HFFc6 (cell line): ENCODE measurements around the gene FOXK1. TPM values are rescaled to one million over a fixed set of nuclear protein-coding genes. Genes with fewer than 3 reads are reported as not detected.
A peak's percentile ranks its signal among the peaks of the same experiment; 100 is the strongest.

ENCODE experiments used
- DNase-seq: peaks from one replicate; pipeline ENCODE4 v3.0.0-alpha.2; 2018
- H3K27ac Mint-ChIP-seq: 2 replicates; pipeline ENCODE4 v1.8.0; 2020; ENCODE audit warnings: mild to moderate bottlenecking, mixed read lengths
- H3K27me3 Mint-ChIP-seq: 2 replicates; pipeline ENCODE4 v1.8.0; 2021; ENCODE audit warnings: mild to moderate bottlenecking, moderate library complexity, mixed read lengths; ENCODE audit not compliant: insufficient read depth
- H3K36me3 Mint-ChIP-seq: 2 replicates; pipeline ENCODE4 v1.8.0; 2021; ENCODE audit warnings: low read depth, mixed read lengths
- H3K4me1 Mint-ChIP-seq: 2 replicates; pipeline ENCODE4 v1.8.0; 2020; ENCODE audit warnings: low read depth, mixed read lengths
- H3K4me3 Mint-ChIP-seq: 2 replicates; pipeline ENCODE4 v1.8.0; 2020; ENCODE audit warnings: mild to moderate bottlenecking, moderate library complexity, mixed read lengths
- H3K9me3 Mint-ChIP-seq: 2 replicates; pipeline ENCODE4 v1.8.0; 2020; ENCODE audit warnings: mild to moderate bottlenecking, mixed read lengths
- CTCF ChIP-seq: fragments of 200-600 bp; sonication (generic); IDR thresholded peaks from 2 replicates; pipeline ENCODE4 v1.5.0; 2021; ENCODE audit warnings: antibody characterized with exemption, mild to moderate bottlenecking
- total RNA-seq, 6 experiments: library from RNA; stranded (reverse); fragmentation: NEBNext Ultra II Directional; extraction: Animal tissue kit (Norgen Biotek cat#: 25700); gene quantifications; 2 replicates in 1 of 6; 3 replicates in 5 of 6; pipeline ENCODE4 v1.2.3, GENCODE V29; 2021

Gene FOXK1
- total RNA-seq, 6 experiments from 2014 or later = 33.8 to 39.4 (median 36.2) TPM

GRCh38 chr7:4714767-4715409 lies 32.8 kb downstream of the FOXK1 start:
- H3K4me3 Mint-ChIP-seq = no peak overlapping the region; the same call in 1 of the 2 replicates
- H3K4me1 Mint-ChIP-seq = peaks cover 34% of the 10 kb centered on the region
- no peak overlapping the region for H3K27ac Mint-ChIP-seq
- H3K9me3 Mint-ChIP-seq = no peaks in the 10 kb centered on the region
- no peak for TF ChIP-seq CTCF
- H3K27me3 Mint-ChIP-seq = peaks cover 4% of the 10 kb centered on the region
- DNase-seq = no peak
- H3K36me3 Mint-ChIP-seq = peaks cover 39% of the 10 kb centered on the region

GRCh38 chr7:4715410-4715776 lies 33.3 kb downstream of the FOXK1 start:
- H3K4me1 Mint-ChIP-seq = peaks cover 37% of the 10 kb centered on the region
- H3K4me3 Mint-ChIP-seq = no peak overlapping the region
- H3K27me3 Mint-ChIP-seq = peaks cover 4% of the 10 kb centered on the region
- no peak for TF ChIP-seq CTCF
- DNase-seq = no peak
- no peaks in the 10 kb centered on the region for H3K9me3 Mint-ChIP-seq
- H3K27ac Mint-ChIP-seq = no peak overlapping the region
- H3K36me3 Mint-ChIP-seq = peaks cover 43% of the 10 kb centered on the region

- H3K36me3 Mint-ChIP-seq = peaks cover 32% of the 10 kb centered on the region
- no peak for DNase-seq
- no peak for TF ChIP-seq CTCF
- H3K27ac Mint-ChIP-seq = no peak overlapping the region
- peaks cover 21% of the 10 kb centered on the region for H3K4me1 Mint-ChIP-seq
- no peak overlapping the region for H3K4me3 Mint-ChIP-seq
- peaks cover 1% of the 10 kb centered on the region; the same call in 1 of the 2 replicates for H3K27me3 Mint-ChIP-seq
- H3K9me3 Mint-ChIP-seq = no peaks in the 10 kb centered on the region
Observed at GRCh38 chr7:4716946-4717795, 35.1 kb downstream of the FOXK1 start.

- Mint-ChIP-seq H3K27ac (no peak overlapping the region), H3K27me3 (peaks cover 1% of the 10 kb centered on the region; the same call in 1 of the 2 replicates), H3K4me1 (peaks cover 14% of the 10 kb centered on the region), H3K9me3 (no peaks in the 10 kb centered on the region), H3K4me3 (no peak overlapping the region), H3K36me3 (peaks cover 32% of the 10 kb centered on the region)
- no peak for DNase-seq
- no peak for TF ChIP-seq CTCF
Observed at GRCh38 chr7:4718075-4718474, 36.0 kb downstream of the FOXK1 start.

GRCh38 chr7:4720225-4720624 lies 38.1 kb downstream of the FOXK1 start:
- no peak overlapping the region for H3K4me3 Mint-ChIP-seq
- peak overlapping the region; percentile 36 for H3K27ac Mint-ChIP-seq
- no peaks in the 10 kb centered on the region for H3K9me3 Mint-ChIP-seq
- H3K27me3 Mint-ChIP-seq = peaks cover 3% of the 10 kb centered on the region
- no peak for TF ChIP-seq CTCF
- no peak for DNase-seq
- H3K4me1 Mint-ChIP-seq = peaks cover 25% of the 10 kb centered on the region
- H3K36me3 Mint-ChIP-seq = peaks cover 28% of the 10 kb centered on the region
